MM.1S (cell line): ENCODE results near the gene STEAP1.

Experiments used
- DNase-seq: peaks from one replicate; pipeline ENCODE4 v3.0.0-alpha.2; 2015
- H2AFZ ChIP-seq: fragments of 300-600 bp; sonication (generic); 2 replicates; pipeline ENCODE4 v1.6.0; 2016; ENCODE audit warnings: antibody characterized with exemption, low read length
- H3F3A ChIP-seq: fragments of 300-600 bp; sonication (generic); 2 replicates; pipeline ENCODE4 v1.6.1; 2016; ENCODE audit warnings: mild to moderate bottlenecking, antibody characterized with exemption, low read length, moderate library complexity, mixed read lengths; ENCODE audit not compliant: insufficient read depth
- H3K27ac ChIP-seq: fragments of 300-600 bp; sonication (generic); 2 replicates; pipeline ENCODE4 v1.5.1; 2016; ENCODE audit warnings: mild to moderate bottlenecking, low read length
- H3K27me3 ChIP-seq: fragments of 300-600 bp; sonication (generic); replicated peaks from 2 replicates; pipeline ENCODE4 v1.6.0; 2016; ENCODE audit warnings: low read length; ENCODE audit not compliant: insufficient read depth
- H3K36me3 ChIP-seq: fragments of 300-600 bp; sonication (generic); replicated peaks from 2 replicates; pipeline ENCODE4 v1.6.1; 2016; ENCODE audit warnings: mild to moderate bottlenecking, low read length, mixed read lengths; ENCODE audit not compliant: insufficient read depth
- H3K4me1 ChIP-seq: fragments of 300-600 bp; sonication (generic); 2 replicates; pipeline ENCODE4 v1.6.1; 2016; ENCODE audit warnings: low read length, mixed read lengths
- H3K4me2 ChIP-seq: fragments of 300-600 bp; sonication (generic); 2 replicates; pipeline ENCODE4 v1.6.0; 2016; ENCODE audit warnings: low read depth, low read length
- H3K4me3 ChIP-seq: fragments of 300-600 bp; sonication (generic); 2 replicates; pipeline ENCODE4 v1.5.1; 2016; ENCODE audit warnings: low read length, mixed read lengths
- H3K79me2 ChIP-seq: fragments of 300-600 bp; sonication (generic); 2 replicates; pipeline ENCODE4 v1.6.1; 2016; ENCODE audit warnings: mixed run types, low read length, mixed read lengths
- H3K9ac ChIP-seq: fragments of 300-600 bp; sonication (generic); 2 replicates; pipeline ENCODE4 v1.6.1; 2016; ENCODE audit warnings: low read length, mixed read lengths
- H3K9me2 ChIP-seq: fragments of 300-600 bp; sonication (generic); replicated peaks from 2 replicates; pipeline ENCODE4 v1.6.1; 2016; ENCODE audit warnings: mild to moderate bottlenecking, low read length, mixed read lengths; ENCODE audit not compliant: insufficient read depth
- H3K9me3 ChIP-seq: fragments of 300-600 bp; sonication (generic); replicated peaks from 2 replicates; pipeline ENCODE4 v1.6.1; 2016; ENCODE audit warnings: mild to moderate bottlenecking, low read length, mixed read lengths; ENCODE audit not compliant: insufficient read depth
- H4K20me1 ChIP-seq: fragments of 300-600 bp; sonication (generic); 2 replicates; pipeline ENCODE4 v1.6.1; 2016; ENCODE audit warnings: mild to moderate bottlenecking, low read length, moderate library complexity, mixed read lengths; ENCODE audit not compliant: insufficient read depth
- CTCF ChIP-seq: fragments of 300-600 bp; sonication (generic); IDR thresholded peaks from 2 replicates; pipeline ENCODE4 v1.5.1; 2016; ENCODE audit warnings: antibody characterized with exemption, low read length, mixed read lengths
- EZH2 ChIP-seq: fragments of 300-600 bp; sonication (generic); optimal IDR thresholded peaks from 2 replicates; pipeline ENCODE3; 2017; ENCODE audit warnings: low read depth, mild to moderate bottlenecking, antibody characterized with exemption, low read length, mixed read lengths
- EZH2phosphoT487 ChIP-seq: fragments of 300-600 bp; sonication (generic); IDR thresholded peaks from 2 replicates; pipeline ENCODE4 v1.6.1; 2018; ENCODE audit warnings: antibody characterized with exemption, low read length

STEAP1 gene

DNA sequence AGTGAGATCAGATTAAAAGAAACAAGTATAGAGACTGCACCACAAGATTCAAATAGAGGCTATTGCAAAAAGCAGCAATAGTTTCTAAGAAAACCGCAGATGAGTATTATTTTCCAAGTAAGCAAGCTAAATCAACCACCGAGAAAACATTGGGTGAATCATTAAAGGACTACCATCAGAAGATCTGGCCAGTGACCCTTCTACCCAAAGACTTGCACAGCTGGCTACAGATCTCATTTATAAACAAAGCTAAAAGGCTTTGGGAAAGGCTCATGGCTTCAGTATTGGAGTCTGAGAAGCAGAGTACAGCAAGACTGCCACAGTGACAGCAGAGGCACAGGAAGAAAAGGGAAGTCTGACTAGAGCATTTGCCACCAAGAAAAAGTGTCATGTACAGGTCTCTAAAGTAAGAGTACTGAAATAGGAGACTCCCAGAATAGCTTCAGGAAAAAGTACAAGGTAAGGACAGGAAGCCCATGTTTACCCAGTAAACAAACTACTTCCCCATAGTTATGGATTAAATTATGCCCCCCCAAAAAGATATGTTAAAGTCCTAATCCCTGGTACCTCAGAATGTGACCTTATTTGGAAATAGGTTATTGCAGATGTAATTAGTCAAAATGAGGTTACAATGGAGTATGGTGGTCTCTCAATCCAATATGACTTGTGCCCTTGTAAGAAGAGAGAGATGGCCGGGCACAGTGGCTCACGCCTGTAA is 19.0 kb downstream of the STEAP1 start:
- no peak overlapping the region for H2AFZ ChIP-seq
- peak overlapping the region; percentile 46 for H3K4me2 ChIP-seq
- peak; percentile 67 for DNase-seq
- no peaks in the 10 kb centered on the region for H3F3A ChIP-seq
- no peaks in the 10 kb centered on the region for H3K36me3 ChIP-seq
- H3K9me2 ChIP-seq = no peaks in the 10 kb centered on the region
- peak overlapping the region; percentile 20; the same call in 1 of the 2 replicates for H3K27ac ChIP-seq
- H3K9me3 ChIP-seq = no peaks in the 10 kb centered on the region
- H4K20me1 ChIP-seq = no peaks in the 10 kb centered on the region
- H3K4me3 ChIP-seq = no peak overlapping the region
- no peaks in the 10 kb centered on the region for H3K79me2 ChIP-seq
- H3K27me3 ChIP-seq = 0 out of 2 replicates have a peak, but pooled peaks cover 8% of the 10 kb centered on the region
- peaks cover 13% of the 10 kb centered on the region for H3K4me1 ChIP-seq
- no peak overlapping the region for H3K9ac ChIP-seq
- TF ChIP-seq CTCF = no peak
- TF ChIP-seq EZH2phosphoT487 = no peak
- no peak for TF ChIP-seq EZH2

DNA sequence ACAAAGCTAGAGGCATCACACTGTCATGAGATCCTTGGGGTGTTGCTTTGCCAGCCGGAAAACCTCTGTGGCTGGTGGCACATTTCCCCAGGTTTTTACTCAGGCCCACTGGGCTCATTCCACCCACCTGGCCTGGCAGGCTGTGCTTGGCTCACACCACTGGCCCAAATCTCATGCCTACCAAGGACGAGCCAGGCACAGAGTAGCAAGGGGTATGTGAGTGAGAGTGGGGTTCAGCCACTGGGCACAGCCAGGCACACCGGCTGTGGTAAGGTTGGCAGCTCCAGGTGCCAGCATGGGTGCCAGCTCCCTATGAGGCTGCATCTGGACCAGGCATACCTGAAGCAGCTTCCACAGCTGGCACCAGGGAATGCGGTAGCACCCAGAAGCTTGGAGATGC is 21.4 kb downstream of the STEAP1 start:
- peaks cover 36% of the 10 kb centered on the region for H3K4me1 ChIP-seq
- H3F3A ChIP-seq = peaks cover 21% of the 10 kb centered on the region
- H3K36me3 ChIP-seq = no peaks in the 10 kb centered on the region
- 0 out of 2 replicates have a peak, but pooled peaks cover 3% of the 10 kb centered on the region for H3K27me3 ChIP-seq
- H4K20me1 ChIP-seq = no peaks in the 10 kb centered on the region
- no peaks in the 10 kb centered on the region for H3K79me2 ChIP-seq
- TF ChIP-seq EZH2 (no peak), EZH2phosphoT487 (no peak), CTCF (no peak)
- no peak overlapping the region for H3K4me3 ChIP-seq
- no peak overlapping the region for H3K4me2 ChIP-seq
- no peaks in the 10 kb centered on the region for H3K9me2 ChIP-seq
- no peak for DNase-seq
- no peak overlapping the region for H3K27ac ChIP-seq
- no peak overlapping the region for H2AFZ ChIP-seq
- no peaks in the 10 kb centered on the region for H3K9me3 ChIP-seq
- H3K9ac ChIP-seq = no peak overlapping the region

GRCh38 chr7:90176195-90176594 is 21.9 kb downstream of the STEAP1 start:
- Histone ChIP-seq H3F3A (peaks cover 25% of the 10 kb centered on the region), H3K27ac (no peak overlapping the region), H3K9ac (no peak overlapping the region), H4K20me1 (no peaks in the 10 kb centered on the region), H2AFZ (no peak overlapping the region), H3K79me2 (no peaks in the 10 kb centered on the region), H3K9me2 (no peaks in the 10 kb centered on the region), H3K4me2 (no peak overlapping the region), H3K4me3 (no peak overlapping the region), H3K9me3 (no peaks in the 10 kb centered on the region), H3K4me1 (peaks cover 41% of the 10 kb centered on the region), H3K27me3 (0 out of 2 replicates have a peak, but pooled peaks cover 3% of the 10 kb centered on the region), H3K36me3 (no peaks in the 10 kb centered on the region)
- TF ChIP-seq EZH2 (no peak), CTCF (no peak), EZH2phosphoT487 (no peak)
- no peak for DNase-seq
